Activated CD8-positive, alpha-beta T cell treated with anti-CD3 and anti-CD28 coated beads for 36 hours (primary cell): ENCODE results near the gene SLAMF7. TPM values are rescaled to one million over a fixed set of nuclear protein-coding genes. Genes with fewer than 3 reads are reported as not detected.

Experiments
- ATAC-seq: fragments of 200-7000 bp; cut with Tn5 transposase; one replicate; pipeline ENCODE4 v1.10.0; 2021; ENCODE audit warnings: mild to moderate bottlenecking, moderate library complexity
- CTCF ChIA-PET: fragments of 350-600 bp; sonication (Branson Sonifier 250); formaldehyde crosslinking; loops from one replicate; lab custom pipeline; 2021; ENCODE audit warnings: antibody characterized with exemption; lab: Charles Lee
- POLR2A ChIA-PET: fragments of 350-600 bp; sonication (Branson Sonifier 250); formaldehyde crosslinking; loops from one replicate; lab custom pipeline; 2021; ENCODE audit warnings: antibody characterized with exemption; lab: Charles Lee
- DNase-seq: peaks from one replicate; pipeline ENCODE4 v3.0.0-alpha.2; 2020
- H3K27ac Mint-ChIP-seq: one replicate; pipeline ENCODE4 v1.8.0; 2021; ENCODE audit warnings: mild to moderate bottlenecking, mixed read lengths
- H3K27me3 Mint-ChIP-seq: one replicate; pipeline ENCODE4 v1.8.0; 2021; ENCODE audit warnings: mixed read lengths
- H3K36me3 Mint-ChIP-seq: one replicate; pipeline ENCODE4 v1.8.0; 2021; ENCODE audit warnings: low read depth, mixed read lengths
- H3K4me1 Mint-ChIP-seq: one replicate; pipeline ENCODE4 v1.8.0; 2021; ENCODE audit warnings: low read depth, mixed read lengths
- H3K4me3 Mint-ChIP-seq: one replicate; pipeline ENCODE4 v1.8.0; 2021; ENCODE audit warnings: mild to moderate bottlenecking, moderate library complexity, mixed read lengths
- H3K9me3 Mint-ChIP-seq: one replicate; pipeline ENCODE4 v1.8.0; 2021; ENCODE audit warnings: mixed read lengths
- intact Hi-C: fragments of 100-400 bp; cut with micrococcal nuclease; formaldehyde crosslinking; loops from one replicate; pipeline ENCODE4 v1.10.0; 2022
- total RNA-seq, 2 experiments: library from RNA; stranded (reverse); gene quantifications; one replicate each; pipeline ENCODE4 v1.2.3, GENCODE V29; 2021
- TF ChIP-seq, protein P1 (sequence below): fragments of 200-600 bp; IDR thresholded peaks from one replicate; pipeline ENCODE4 v1.8.0; 2022; ENCODE audit warnings: antibody characterized with exemption, mild to moderate bottlenecking

SLAMF7 gene
- total RNA-seq, 2 experiments from 2014 or later, result 90.0 to 93.5 TPM

DNA sequence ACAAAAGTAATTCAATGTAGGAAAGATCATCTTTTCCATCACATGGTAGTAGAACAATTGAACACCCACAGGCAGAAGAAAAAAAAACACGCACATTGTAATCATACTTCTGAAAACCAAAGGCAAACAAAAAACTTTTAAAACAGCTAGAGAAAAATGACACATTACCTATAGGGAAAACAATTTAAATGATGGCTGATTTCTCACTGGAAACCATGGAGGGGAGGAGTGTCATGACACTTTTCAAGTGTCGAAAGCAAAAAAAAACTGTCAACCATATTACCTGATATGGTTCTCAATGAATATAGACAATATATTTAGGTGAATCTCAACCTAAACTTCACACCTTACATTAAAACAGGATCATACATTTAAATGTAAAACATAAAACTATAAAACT lies 776 bp upstream of the SLAMF7 start:
- peak overlapping the region; percentile 94 for H3K27ac Mint-ChIP-seq
- H3K4me3 Mint-ChIP-seq, result peak overlapping the region; percentile 84
- no peaks in the 10 kb centered on the region for H3K27me3 Mint-ChIP-seq
- peaks cover 75% of the 10 kb centered on the region for H3K4me1 Mint-ChIP-seq
- intact Hi-C loops, result no loop called here
- CTCF ChIA-PET, result interaction anchor here (0.8 to 7.1 kb wide), 12 partner anchors 9 to 64 kb away, joined by 3 to 29 read pairs (median 3); no protein-coding TSS in a partner anchor
- H3K9me3 Mint-ChIP-seq, result peaks cover 37% of the 10 kb centered on the region
- DNase-seq (no peak), ATAC-seq (no peak)
- TF ChIP-seq, protein P1, sequence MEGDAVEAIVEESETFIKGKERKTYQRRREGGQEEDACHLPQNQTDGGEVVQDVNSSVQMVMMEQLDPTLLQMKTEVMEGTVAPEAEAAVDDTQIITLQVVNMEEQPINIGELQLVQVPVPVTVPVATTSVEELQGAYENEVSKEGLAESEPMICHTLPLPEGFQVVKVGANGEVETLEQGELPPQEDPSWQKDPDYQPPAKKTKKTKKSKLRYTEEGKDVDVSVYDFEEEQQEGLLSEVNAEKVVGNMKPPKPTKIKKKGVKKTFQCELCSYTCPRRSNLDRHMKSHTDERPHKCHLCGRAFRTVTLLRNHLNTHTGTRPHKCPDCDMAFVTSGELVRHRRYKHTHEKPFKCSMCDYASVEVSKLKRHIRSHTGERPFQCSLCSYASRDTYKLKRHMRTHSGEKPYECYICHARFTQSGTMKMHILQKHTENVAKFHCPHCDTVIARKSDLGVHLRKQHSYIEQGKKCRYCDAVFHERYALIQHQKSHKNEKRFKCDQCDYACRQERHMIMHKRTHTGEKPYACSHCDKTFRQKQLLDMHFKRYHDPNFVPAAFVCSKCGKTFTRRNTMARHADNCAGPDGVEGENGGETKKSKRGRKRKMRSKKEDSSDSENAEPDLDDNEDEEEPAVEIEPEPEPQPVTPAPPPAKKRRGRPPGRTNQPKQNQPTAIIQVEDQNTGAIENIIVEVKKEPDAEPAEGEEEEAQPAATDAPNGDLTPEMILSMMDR, result no peak
- peaks cover 73% of the 10 kb centered on the region for H3K36me3 Mint-ChIP-seq
- POLR2A ChIA-PET, result interaction anchor here (0.8 to 3.4 kb wide), 9 partner anchors 10 to 117 kb away, joined by 3 to 14 read pairs (median 4); no protein-coding TSS in a partner anchor

DNA sequence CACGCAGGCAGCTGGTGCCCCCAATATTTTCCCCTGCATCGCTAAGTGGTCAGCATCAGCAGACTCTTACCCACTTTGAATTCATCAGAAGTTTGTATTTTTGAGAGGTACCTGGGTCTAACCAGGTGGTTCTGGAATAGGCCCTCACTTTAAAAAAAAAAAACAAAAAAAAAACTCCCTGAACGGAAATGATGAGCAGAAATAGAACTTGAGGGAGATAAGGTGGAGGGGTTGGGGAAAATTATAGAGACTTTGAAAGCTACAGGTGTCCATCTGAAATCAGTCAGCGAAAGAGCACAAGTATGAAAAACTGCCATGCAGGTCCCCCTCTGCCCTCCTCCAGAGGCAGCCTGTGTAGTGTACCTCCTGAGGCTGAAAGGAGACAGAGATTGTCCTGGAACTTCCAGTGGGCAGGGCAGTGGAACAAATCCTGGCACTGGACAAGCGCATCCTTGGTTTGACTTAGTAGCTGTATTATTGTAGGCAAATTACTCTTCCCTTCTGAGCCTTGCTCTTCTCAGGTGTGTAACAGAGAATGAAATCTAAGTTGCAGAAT lies 1.2 kb downstream of the SLAMF7 start:
- Mint-ChIP-seq H3K9me3 (peaks cover 21% of the 10 kb centered on the region), H3K27ac (peak overlapping the region; percentile 94), H3K27me3 (no peaks in the 10 kb centered on the region), H3K36me3 (peaks cover 72% of the 10 kb centered on the region), H3K4me3 (peak overlapping the region; percentile 84), H3K4me1 (peaks cover 75% of the 10 kb centered on the region)
- CTCF ChIA-PET, result interaction anchor here (0.8 to 7.6 kb wide), 6 partner anchors 12 to 36 kb away, joined by 3 to 88 read pairs (median 6); no protein-coding TSS in a partner anchor
- POLR2A ChIA-PET, result interaction anchor here (0.6 to 2.9 kb wide), 10 partner anchors 9 to 108 kb away, joined by 3 to 17 read pairs (median 4); no protein-coding TSS in a partner anchor
- ATAC-seq, result no peak
- intact Hi-C loops, result no loop called here
- TF ChIP-seq, protein P1, result no peak
- no peak for DNase-seq

DNA sequence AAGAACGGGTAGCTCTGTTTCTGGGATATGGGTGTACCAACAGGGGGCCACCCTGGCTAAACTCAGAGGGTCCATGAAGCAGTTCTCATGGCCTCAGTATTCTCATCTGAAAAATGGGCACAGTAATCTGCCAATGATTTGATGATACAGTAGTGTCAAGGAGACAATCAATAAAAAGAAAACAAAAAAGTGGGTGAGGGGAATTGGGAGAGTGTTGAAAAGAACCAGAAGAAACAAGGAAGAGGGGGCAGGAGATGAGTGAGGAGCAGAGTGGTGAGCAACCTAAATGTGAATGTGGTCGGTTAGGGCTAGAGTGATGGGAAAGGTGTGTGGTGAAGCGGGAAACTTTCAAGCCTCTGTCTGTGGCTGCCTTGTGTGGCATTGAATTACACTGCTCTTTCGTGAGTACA lies 2.0 kb downstream of the SLAMF7 start:
- Mint-ChIP-seq H3K4me1 (peaks cover 81% of the 10 kb centered on the region), H3K9me3 (peaks cover 13% of the 10 kb centered on the region), H3K27me3 (no peaks in the 10 kb centered on the region), H3K4me3 (peak overlapping the region; percentile 84), H3K27ac (peak overlapping the region; percentile 94), H3K36me3 (peaks cover 74% of the 10 kb centered on the region)
- TF ChIP-seq, protein P1, result no peak
- DNase-seq, result peak; percentile 48
- intact Hi-C loops, result no loop called here
- ChIA-PET POLR2A (interaction anchor here (0.6 to 2.5 kb wide), 10 partner anchors 9 to 79 kb away, joined by 3 to 17 read pairs (median 4); no protein-coding TSS in a partner anchor), CTCF (interaction anchor here (0.8 to 7.6 kb wide), 6 partner anchors 9 to 35 kb away, joined by 3 to 88 read pairs (median 6); no protein-coding TSS in a partner anchor)
- peak; percentile 12 for ATAC-seq

DNA sequence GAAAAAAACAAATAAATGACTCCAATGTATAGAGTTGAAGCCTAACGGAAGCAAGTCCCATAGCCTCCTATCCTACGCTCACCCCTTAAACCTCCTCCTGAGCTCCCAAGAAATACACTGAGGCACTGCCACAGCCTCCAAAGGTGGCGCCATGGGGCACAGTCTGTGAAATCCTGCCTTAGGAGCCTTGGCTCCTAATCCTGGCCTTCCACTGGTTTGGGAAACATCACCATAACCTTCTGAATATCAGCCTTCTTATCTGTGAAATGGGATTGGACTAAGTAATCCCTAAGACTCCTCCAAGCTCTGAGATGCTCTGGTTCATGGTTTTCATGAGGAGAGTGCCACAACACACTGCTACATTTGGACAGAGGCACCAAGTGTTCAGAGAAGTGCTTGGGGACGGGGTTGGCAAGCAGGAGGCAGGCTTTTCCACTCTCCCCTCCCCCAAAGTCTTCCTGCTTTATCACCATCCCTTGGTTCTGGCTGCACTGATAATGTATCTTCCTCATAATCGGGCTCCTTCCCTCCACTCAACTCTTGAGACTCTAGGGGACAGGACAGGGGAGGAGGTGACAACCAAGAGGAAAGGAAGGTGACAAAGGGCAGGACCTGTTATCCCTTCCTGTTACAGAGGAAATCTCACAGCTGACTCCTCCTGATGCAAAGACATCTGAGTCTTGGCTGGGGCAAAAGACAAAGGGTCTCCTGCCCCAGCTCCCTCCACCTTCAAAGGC lies 2.7 kb downstream of the SLAMF7 start:
- peaks cover 74% of the 10 kb centered on the region for H3K36me3 Mint-ChIP-seq
- intact Hi-C loops, result no loop called here
- ChIA-PET CTCF (interaction anchor here (1.4 to 7.6 kb wide), 4 partner anchors 8 to 34 kb away, joined by 3 to 88 read pairs (median 18); no protein-coding TSS in a partner anchor), POLR2A (interaction anchor here (0.9 to 2.5 kb wide), 4 partner anchors 10 to 59 kb away, joined by 3 to 17 read pairs (median 6); no protein-coding TSS in a partner anchor)
- ATAC-seq (no peak), DNase-seq (no peak)
- peak overlapping the region; percentile 84 for H3K4me3 Mint-ChIP-seq
- no peaks in the 10 kb centered on the region for H3K27me3 Mint-ChIP-seq
- peak overlapping the region; percentile 94 for H3K27ac Mint-ChIP-seq
- TF ChIP-seq, protein P1, result no peak
- H3K4me1 Mint-ChIP-seq, result peaks cover 88% of the 10 kb centered on the region
- H3K9me3 Mint-ChIP-seq, result peaks cover 10% of the 10 kb centered on the region
